HUES64 (cell line): ENCODE data around the gene TPM2. TPM values are rescaled to one million over a fixed set of nuclear protein-coding genes. Genes with fewer than 3 reads are reported as not detected.

ENCODE experiments used
- H3K27ac ChIP-seq: 2 replicates; pipeline ENCODE4 v1.7.0; 2013; ENCODE audit warnings: low read depth, low read length, inconsistent platforms
- H3K27me3 ChIP-seq: 2 replicates; pipeline ENCODE4 v1.6.1; 2013; ENCODE audit warnings: mild to moderate bottlenecking, low read length; ENCODE audit not compliant: insufficient read depth
- H3K36me3 ChIP-seq: 2 replicates; pipeline ENCODE4 v1.6.1; 2013; ENCODE audit warnings: mild to moderate bottlenecking, low read length; ENCODE audit not compliant: insufficient read depth
- H3K4me1 ChIP-seq: 2 replicates; pipeline ENCODE4 v1.6.1; 2013; ENCODE audit warnings: mild to moderate bottlenecking, low read length, moderate library complexity; ENCODE audit not compliant: insufficient read depth
- H3K4me3 ChIP-seq: 2 replicates; pipeline ENCODE4 v1.5.1; 2013; ENCODE audit warnings: mild to moderate bottlenecking, low read length, moderate library complexity
- H3K9ac ChIP-seq: 2 replicates; pipeline ENCODE4 v1.6.1; 2013; ENCODE audit warnings: mild to moderate bottlenecking, low read depth, low read length
- H3K9me3 ChIP-seq: 2 replicates; pipeline ENCODE4 v1.6.1; 2013; ENCODE audit warnings: low read depth, low read length; ENCODE audit not compliant: insufficient read depth
- WGBS: fragments of 150-250, 120-280 bp; methylation state at CpG from one replicate; pipeline ENCODE4 v1.1.7; 2013; ENCODE audit warnings: missing lambda C conversion rate; 5-methylcytosine and 5-hydroxymethylcytosine counted together
- polyA plus RNA-seq, 2 experiments: library from polyadenylated mRNA; stranded (reverse); fragments of 50-300 nt; gene quantifications; one replicate each; pipeline ENCODE4 v1.2.3, GENCODE V29; 2013

Gene TPM2
- polyA plus RNA-seq (2013, experiment 1 of 2) = 223 TPM
- 220 TPM for polyA plus RNA-seq (2013, experiment 2 of 2)

- Histone ChIP-seq H3K27ac (peak within 1 kb of the TSS; percentile 85), H3K27me3 (no peaks in the 10 kb centered on the region), H3K4me3 (peak within 1 kb of the TSS; percentile 77), H3K4me1 (peaks cover 9% of the 10 kb centered on the region), H3K9ac (peak within 1 kb of the TSS; percentile 85), H3K9me3 (no peaks in the 10 kb centered on the region), H3K36me3 (peaks cover 33% of the 10 kb centered on the region)
- WGBS = under 1% methylated on average over 61 of the region's 61 CpGs
Observed at GRCh38 chr9:35689542-35690293, at the start of gene TPM2. Gene TPM2, minus strand, starts transcription at chr9:35689925. Its CDS starts 108 bp downstream, at chr9:35689817.

- Histone ChIP-seq H3K4me1 (no peaks in the 10 kb centered on the region), H3K36me3 (peaks cover 93% of the 10 kb centered on the region), H3K27me3 (no peaks in the 10 kb centered on the region), H3K4me3 (no peak overlapping the region), H3K27ac (no peak overlapping the region), H3K9me3 (no peaks in the 10 kb centered on the region), H3K9ac (no peak overlapping the region)
- WGBS = 95% methylated on average over 7 of the region's 7 CpGs
Observed at GRCh38 chr9:35738924-35739323, 49.2 kb upstream of the TPM2 start.

GRCh38 chr9:35738186-35738585 lies 48.5 kb upstream of the TPM2 start:
- H3K4me3 ChIP-seq = no peak overlapping the region
- WGBS = 95% methylated on average over 4 of the region's 4 CpGs
- no peak overlapping the region for H3K9ac ChIP-seq
- no peak overlapping the region for H3K27ac ChIP-seq
- no peaks in the 10 kb centered on the region for H3K9me3 ChIP-seq
- no peaks in the 10 kb centered on the region for H3K27me3 ChIP-seq
- H3K4me1 ChIP-seq = peaks cover 6% of the 10 kb centered on the region; the same call in 1 of the 2 replicates
- peaks cover 92% of the 10 kb centered on the region for H3K36me3 ChIP-seq

- 92% methylated on average over 7 of the region's 7 CpGs for WGBS
- H3K9me3 ChIP-seq = no peaks in the 10 kb centered on the region
- H3K36me3 ChIP-seq = peaks cover 81% of the 10 kb centered on the region
- H3K9ac ChIP-seq = no peak overlapping the region
- H3K27me3 ChIP-seq = no peaks in the 10 kb centered on the region
- H3K4me1 ChIP-seq = peaks cover 6% of the 10 kb centered on the region; the same call in 1 of the 2 replicates
- no peak overlapping the region for H3K27ac ChIP-seq
- H3K4me3 ChIP-seq = no peak overlapping the region
Observed at GRCh38 chr9:35737143-35737542, 47.4 kb upstream of the TPM2 start.

- Histone ChIP-seq H3K9ac (no peak overlapping the region), H3K4me1 (peaks cover 8% of the 10 kb centered on the region; the same call in 1 of the 2 replicates), H3K27me3 (no peaks in the 10 kb centered on the region), H3K9me3 (no peaks in the 10 kb centered on the region), H3K4me3 (no peak overlapping the region), H3K36me3 (peaks cover 74% of the 10 kb centered on the region), H3K27ac (peak overlapping the region; percentile 34; the same call in 1 of the 2 replicates)
- 69% methylated on average over 5 of the region's 5 CpGs for WGBS
Observed at GRCh38 chr9:35736201-35736633, 46.5 kb upstream of the TPM2 start.

- 89% methylated on average over 3 of the region's 3 CpGs for WGBS
- Histone ChIP-seq H3K9ac (no peak overlapping the region), H3K4me3 (no peak overlapping the region), H3K36me3 (peaks cover 53% of the 10 kb centered on the region), H3K27ac (no peak overlapping the region), H3K27me3 (no peaks in the 10 kb centered on the region), H3K4me1 (peaks cover 29% of the 10 kb centered on the region), H3K9me3 (no peaks in the 10 kb centered on the region)
Observed at GRCh38 chr9:35734096-35734495, 44.4 kb upstream of the TPM2 start.

- Histone ChIP-seq H3K4me3 (peak overlapping the region; percentile 88), H3K9me3 (no peaks in the 10 kb centered on the region), H3K27ac (peak overlapping the region; percentile 97), H3K9ac (peak overlapping the region; percentile 71), H3K36me3 (peaks cover 42% of the 10 kb centered on the region), H3K4me1 (peaks cover 40% of the 10 kb centered on the region), H3K27me3 (no peaks in the 10 kb centered on the region)
- WGBS = 2% methylated on average over 12 of the region's 14 CpGs
Observed at GRCh38 chr9:35732800-35733541, 43.2 kb upstream of the TPM2 start.

GRCh38 chr9:35732185-35732799 lies 42.6 kb upstream of the TPM2 start, which contains the start of the genes CREB3 and TLN1:
Gene CREB3, plus strand, starts transcription at chr9:35732666. Its CDS starts 107 bp downstream, at chr9:35732773.
Gene TLN1, minus strand, starts transcription at chr9:35732195. Its CDS starts 6,501 bp downstream, at chr9:35725694.
- peak within 1 kb of the TSS; percentile 97 for H3K27ac ChIP-seq
- peaks cover 35% of the 10 kb centered on the region for H3K36me3 ChIP-seq
- no peaks in the 10 kb centered on the region for H3K9me3 ChIP-seq
- peak within 1 kb of the TSS; percentile 71 for H3K9ac ChIP-seq
- under 1% methylated on average over 49 of the region's 49 CpGs for WGBS
- peak within 1 kb of the TSS; percentile 88 for H3K4me3 ChIP-seq
- H3K27me3 ChIP-seq = no peaks in the 10 kb centered on the region
- H3K4me1 ChIP-seq = peaks cover 47% of the 10 kb centered on the region

- peak overlapping the region; percentile 88 for H3K4me3 ChIP-seq
- no peaks in the 10 kb centered on the region for H3K27me3 ChIP-seq
- H3K9ac ChIP-seq = peak overlapping the region; percentile 71
- no peaks in the 10 kb centered on the region for H3K9me3 ChIP-seq
- peaks cover 28% of the 10 kb centered on the region for H3K36me3 ChIP-seq
- under 1% methylated on average over 47 of the region's 47 CpGs for WGBS
- H3K4me1 ChIP-seq = peaks cover 53% of the 10 kb centered on the region
- H3K27ac ChIP-seq = peak overlapping the region; percentile 97
Observed at GRCh38 chr9:35731415-35732184, 41.9 kb upstream of the TPM2 start.

- Histone ChIP-seq H3K36me3 (peaks cover 19% of the 10 kb centered on the region), H3K9me3 (no peaks in the 10 kb centered on the region), H3K27ac (peak overlapping the region; percentile 26; the same call in 1 of the 2 replicates), H3K4me1 (peaks cover 54% of the 10 kb centered on the region), H3K4me3 (peak overlapping the region; percentile 88), H3K9ac (no peak overlapping the region), H3K27me3 (no peaks in the 10 kb centered on the region)
- WGBS = 81% methylated on average over 2 of the region's 2 CpGs
Observed at GRCh38 chr9:35730486-35730854, 40.7 kb upstream of the TPM2 start.
